Left ventricle myocardium superior (tissue), 1 donor: ENCODE results near the gene CES3. TPM values are rescaled to one million over a fixed set of nuclear protein-coding genes. Genes with fewer than 3 reads are reported as not detected.
"Not testable (repeated sequence)": the region's sequence is repeated elsewhere in the genome, so short reads cannot be mapped to it uniquely, and the experiment has no call there.

Source experiments
- ATAC-seq: fragments of 200-7000 bp; cut with Tn5 transposase; one replicate; pipeline ENCODE4 v1.9.1; 2020; ENCODE audit warnings: mild to moderate bottlenecking, moderate library complexity
- DNase-seq: peaks from one replicate; pipeline ENCODE4 v3.0.0-alpha.2; 2020
- intact Hi-C: fragments of 100-400 bp; cut with micrococcal nuclease; formaldehyde crosslinking; loops from one replicate; pipeline ENCODE4 v1.11.0; 2022
- total RNA-seq: library from RNA; stranded (reverse); fragmentation: NEBNext Ultra II Directional; extraction: Animal tissue kit (Norgen Biotek cat#: 25700); gene quantifications from one replicate; pipeline ENCODE4 v1.2.1, GENCODE V29; 2021
- donor health status: DM: no; HTN: yes; CAD: no; lungs with severe emphysema.

The CES3 gene
- total RNA-seq, 1 donor from 2014 or later, result 1.6 TPM

GRCh38 chr16:66942981-66943380, 18.1 kb upstream of the CES3 start:
- DNase-seq (no peak), ATAC-seq (no peak)
- intact Hi-C loops, result no loop called here

DNA sequence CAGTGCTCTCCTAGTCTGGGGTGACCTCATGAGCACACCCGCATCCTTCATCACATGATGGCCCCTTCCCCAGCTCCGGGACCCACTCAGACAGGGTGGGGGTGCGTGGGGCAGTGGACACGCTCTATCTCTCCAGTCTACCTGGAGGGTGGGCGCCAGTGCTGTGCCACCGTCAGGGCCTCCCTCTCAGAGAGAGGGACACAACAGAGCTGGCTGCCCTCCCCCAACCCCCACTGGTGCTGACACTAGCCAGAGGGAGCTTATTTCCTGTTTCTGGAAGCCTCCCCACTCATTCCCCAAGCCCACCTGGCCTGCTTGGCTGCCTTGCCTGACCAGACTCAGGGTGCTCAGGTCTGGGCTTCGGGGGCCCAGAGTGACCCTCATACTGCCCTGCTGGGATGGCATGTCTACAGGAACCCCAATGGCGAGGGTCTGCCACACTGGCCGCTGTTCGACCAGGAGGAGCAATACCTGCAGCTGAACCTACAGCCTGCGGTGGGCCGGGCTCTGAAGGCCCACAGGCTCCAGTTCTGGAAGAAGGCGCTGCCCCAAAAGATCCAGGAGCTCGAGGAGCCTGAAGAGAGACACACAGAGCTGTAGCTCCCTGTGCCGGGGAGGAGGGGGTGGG, 17.5 kb upstream of the CES3 start:
- DNase-seq (no peak), ATAC-seq (no peak)
- intact Hi-C loops, result no loop called here

GRCh38 chr16:66944054-66944441, 17.0 kb upstream of the CES3 start:
- no peak for ATAC-seq
- intact Hi-C loops, result no loop called here
- no peak for DNase-seq

DNA sequence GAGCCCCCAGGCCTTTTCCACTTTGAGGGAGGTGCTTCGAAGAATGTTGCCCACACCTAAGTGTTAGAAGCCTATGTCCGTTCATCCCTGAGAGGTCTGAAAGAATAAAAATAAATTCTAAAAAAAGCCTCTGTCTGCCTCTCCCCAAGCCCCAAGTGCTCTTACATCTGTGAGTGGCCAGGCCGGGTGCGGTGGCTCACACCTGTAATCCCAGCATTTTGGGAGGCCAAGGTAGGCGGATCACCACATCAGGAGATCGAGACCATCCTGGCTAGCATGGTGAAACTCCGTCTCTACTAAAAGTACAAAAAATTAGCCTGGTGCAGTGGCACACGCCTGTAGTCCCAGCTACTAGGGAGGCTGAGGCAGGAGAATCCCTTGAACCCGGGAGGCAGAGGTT, 16.1 kb upstream of the CES3 start:
- intact Hi-C loops, DNase-seq, ATAC-seq: not testable (repeated sequence)

DNA sequence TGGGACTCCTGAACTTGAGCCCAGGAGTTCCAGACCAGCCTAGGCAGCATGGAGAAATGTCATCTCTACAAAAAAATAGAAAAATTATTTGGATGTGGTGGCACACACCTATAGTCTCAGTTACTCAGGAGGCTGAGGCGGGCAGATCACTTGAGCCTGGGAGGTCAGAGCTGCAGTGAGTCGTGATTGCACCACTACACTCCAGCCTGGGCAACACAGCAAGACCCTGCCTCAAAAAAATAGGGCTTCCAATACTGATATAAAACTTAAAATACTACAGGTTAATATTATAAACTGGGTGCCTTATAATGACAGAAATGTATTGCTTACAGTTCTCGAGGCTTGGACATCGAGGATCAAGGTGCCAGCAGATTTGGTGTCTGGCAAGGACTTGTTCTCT, 15.1 kb upstream of the CES3 start:
- intact Hi-C loops, result no loop called here

GRCh38 chr16:66946541-66946940, 14.5 kb upstream of the CES3 start:
- DNase-seq (no peak), ATAC-seq (no peak)
- intact Hi-C loops, result no loop called here

More for the DNA sequence above, 15.1 kb upstream of the CES3 start:
- DNase-seq, result no peak
- no peak for ATAC-seq

DNA sequence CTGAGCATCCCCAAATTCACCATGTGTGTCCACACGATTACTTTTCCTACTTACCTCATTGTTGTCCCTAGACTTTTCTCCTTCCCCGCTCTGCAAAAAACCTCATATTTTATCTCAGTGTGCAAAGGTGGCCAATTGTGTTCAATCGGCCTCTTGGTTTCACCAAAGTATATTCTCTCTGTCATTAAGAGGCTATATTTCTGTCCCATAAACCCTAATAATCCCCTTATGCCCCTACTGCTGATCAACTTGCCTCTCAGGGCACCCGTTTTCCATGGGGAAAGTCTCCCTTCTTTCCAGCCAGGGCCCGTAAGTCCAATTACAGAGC, 14.1 kb upstream of the CES3 start:
- ATAC-seq (no peak), DNase-seq (no peak)
- intact Hi-C loops, result no loop called here

DNA sequence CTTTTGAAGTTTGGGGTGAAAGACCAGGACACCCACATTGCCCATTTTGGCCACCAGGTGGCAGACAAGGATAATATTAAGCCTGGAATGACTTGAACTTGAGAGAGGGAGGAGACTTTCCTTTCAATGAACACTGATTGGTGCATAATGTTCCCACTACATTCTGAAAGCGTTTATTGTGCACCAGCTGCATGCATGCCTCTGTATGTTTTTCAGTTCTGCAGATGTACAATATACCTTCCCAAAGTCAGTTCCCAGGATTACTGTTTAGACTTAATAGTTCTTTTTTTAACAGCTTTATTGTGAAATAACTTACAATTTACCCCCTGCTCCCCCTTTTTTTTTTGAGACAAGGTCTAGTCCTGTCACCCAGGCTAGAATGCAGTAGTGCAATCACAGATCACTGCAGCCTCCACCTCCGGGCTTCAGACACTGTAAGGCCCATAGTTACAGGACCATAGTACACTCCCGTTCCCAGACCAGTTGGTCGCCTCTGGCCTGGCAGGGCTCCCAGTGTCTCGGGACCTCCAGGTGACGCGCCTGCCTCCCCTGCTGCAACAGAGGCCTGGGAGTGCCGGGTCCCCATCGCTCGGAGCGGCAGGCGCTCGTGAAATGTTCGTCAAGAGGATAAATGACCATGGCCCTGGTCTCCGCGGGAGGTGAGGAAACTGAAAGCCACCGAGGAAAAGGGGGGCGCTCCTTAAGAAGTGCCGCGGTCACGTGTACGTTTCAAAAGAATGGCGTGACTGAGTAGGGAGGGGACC, 13.6 kb upstream of the CES3 start:
- intact Hi-C loops, result no loop called here
- ATAC-seq (peak; percentile 73), DNase-seq (peak; percentile 84)

GRCh38 chr16:66948134-66948836, 12.8 kb upstream of the CES3 start:
- intact Hi-C loops, result no loop called here
- ATAC-seq, result peak; percentile 19
- DNase-seq, result peak; percentile 53

GRCh38 chr16:66948837-66949225, 12.2 kb upstream of the CES3 start:
- DNase-seq, result no peak
- intact Hi-C loops, result no loop called here
- ATAC-seq, result peak; percentile 4

DNA sequence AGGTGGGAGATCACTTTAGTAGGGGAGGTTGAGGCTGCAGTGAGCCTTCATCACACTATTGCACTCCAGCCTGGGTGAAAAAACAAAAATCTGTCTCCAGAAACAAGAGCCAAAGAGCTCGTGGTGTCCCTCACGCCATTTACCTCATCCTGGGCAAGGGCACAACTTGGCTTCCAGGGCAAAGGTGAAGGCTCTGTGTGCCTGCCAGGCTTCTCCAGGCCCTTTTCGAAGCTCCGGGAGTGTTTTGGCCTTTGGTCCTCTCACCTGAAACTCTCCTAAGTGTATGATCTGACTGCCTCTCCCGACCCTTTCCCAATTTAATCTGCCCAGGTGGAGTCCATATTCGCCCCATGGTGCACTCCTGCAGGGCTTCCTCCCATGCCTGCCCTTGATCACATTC, 11.6 kb upstream of the CES3 start:
- DNase-seq (no peak), ATAC-seq (no peak)
- intact Hi-C loops, result no loop called here

DNA sequence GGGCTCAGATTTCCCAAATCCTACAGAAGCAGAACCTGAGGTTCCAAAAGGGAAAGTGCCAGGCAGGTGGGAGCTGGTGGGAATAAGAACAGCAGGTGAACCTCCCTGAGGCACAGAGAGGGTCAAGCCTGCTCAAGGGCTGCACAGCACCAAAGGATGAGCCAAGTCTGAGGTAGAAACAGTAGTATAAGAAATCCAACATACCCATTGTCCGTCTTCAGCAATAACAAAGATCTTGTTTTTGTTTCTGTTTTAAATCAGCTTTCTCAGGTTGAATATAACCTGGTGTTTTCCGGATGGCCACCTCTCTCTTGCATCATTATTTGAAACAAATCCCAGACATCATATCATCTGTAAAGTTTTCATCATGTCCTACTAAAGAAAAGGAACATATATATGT, 10.6 kb upstream of the CES3 start:
- ATAC-seq (no peak), DNase-seq (no peak)
- intact Hi-C loops, result no loop called here

DNA sequence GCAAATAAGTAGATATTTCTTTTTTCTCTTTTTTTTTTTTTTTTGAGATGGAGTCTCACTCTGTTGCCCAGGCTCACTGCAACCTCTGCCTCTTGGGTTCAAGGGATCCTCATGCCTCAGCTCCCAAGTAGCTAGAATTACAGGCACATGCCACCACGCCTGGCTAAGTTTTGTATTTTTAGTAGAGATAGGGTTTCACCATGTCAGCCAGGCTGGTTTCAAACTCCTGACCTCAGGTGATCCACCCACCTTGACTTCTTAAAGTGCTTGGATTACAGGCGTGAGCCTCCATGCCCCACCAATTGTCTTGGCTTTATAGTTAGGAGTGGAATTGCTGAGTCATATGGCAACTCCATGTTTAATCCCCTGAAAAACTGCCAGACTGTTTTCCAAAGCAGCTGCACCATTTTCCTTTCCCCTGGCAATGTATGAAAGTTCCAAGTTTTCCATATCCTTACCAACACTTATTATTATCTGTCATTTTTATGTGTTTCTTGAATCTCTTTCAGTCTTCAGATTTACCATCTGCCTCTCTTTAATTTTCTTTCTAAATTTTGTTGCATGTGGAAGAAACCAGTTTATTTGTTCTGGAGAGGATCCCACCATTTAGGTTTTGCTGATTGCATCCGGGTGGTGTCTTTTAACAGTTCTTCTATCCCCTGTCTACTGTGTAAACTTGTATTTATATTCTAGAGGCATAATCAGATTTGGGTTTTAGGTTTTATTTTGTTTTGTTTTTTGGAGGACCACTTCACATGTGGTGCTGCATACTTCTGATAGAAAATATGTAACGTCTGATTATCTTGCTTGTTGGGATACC, 9.9 kb upstream of the CES3 start:
- DNase-seq (no peak), ATAC-seq (no peak)
- intact Hi-C loops, result no loop called here

DNA sequence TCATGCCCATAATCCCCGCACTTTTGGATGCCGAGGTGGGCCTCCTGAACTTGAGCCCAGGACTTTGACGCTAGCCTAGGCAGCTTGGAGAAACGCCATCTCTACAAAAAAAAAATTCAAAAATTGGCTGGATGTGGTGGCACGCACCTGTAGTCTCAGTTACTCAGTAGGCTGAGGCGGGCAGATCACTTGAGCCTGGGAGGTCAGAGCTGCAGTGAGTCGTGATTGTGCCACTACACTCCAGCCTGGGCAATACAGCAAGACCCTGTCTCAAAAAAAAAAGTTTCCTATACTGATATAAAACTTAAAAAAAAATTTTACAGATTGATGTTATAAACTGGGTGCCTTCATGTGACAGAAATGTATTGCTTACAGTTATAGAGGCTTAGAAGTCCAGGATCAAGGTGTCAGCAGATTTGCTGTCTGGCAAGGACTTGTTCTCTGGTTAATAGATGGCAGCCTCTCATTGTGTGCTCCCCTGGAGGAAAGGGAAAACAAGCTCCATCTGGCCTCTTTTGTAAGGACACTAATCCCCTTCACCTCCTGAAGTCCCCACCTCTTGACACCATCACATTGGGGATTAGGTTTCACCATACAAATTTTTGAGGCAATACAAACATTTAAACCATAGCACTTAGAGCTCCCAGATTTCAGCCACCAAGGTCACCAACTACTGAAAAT, 8.5 kb upstream of the CES3 start:
- ATAC-seq (no peak), DNase-seq (no peak)
- intact Hi-C loops, result no loop called here

DNA sequence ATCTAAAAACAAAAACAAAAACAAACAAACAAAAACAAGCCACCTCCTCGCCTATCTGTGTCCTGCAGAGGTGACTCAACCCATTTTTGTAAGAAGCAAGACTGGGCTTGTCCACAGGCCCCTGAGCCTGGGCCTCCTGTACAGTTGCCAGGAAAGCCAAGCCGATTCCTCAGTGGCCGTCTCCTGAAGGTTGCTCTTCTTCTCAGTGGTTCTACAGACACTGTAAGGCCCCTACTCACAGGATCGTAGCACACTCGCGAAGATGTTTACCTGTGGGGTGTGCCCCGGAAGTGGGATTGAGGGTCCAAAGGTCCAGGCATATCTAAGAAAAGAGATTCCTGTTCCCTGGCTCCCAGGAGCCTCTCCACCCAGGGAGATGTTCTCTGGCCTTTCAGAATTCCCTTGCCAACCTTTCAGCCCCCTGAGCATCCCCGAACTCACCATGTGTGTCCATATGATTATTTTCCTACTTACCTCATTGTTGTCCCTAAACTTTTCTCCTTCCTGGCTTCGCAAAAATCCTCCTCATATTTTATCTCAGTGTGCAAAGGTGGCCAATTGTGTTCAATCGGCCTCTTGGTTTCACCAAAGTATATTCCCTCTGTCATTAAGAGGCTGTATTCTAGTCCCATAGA, 7.5 kb upstream of the CES3 start:
- intact Hi-C loops, result no loop called here
- no peak for ATAC-seq
- DNase-seq, result no peak

DNA sequence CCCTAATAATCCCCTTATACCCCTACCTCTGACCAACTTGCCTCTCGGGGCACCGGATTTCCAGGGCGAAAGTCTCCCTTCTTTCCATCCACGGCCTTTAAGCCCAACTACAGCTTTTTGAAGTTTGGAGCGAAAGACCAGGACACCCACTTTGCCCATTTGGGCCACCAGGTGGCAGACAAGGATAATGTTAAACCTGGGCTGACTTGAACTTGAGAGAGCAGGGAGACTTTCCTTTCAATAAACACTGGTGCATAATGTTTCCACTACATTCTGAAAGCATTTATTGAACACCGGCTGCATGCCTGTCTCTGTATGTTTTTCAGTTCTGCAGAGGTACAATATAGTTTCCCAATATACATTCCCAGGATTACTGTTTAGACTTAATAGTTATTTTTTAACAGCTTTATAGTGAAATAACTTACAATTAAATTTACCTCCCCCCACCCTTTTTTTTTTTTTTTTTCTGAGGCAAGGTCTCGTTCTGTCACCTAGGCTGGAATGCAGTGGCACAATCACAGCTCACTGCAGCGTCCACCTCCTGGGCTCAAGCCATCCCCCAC, 6.9 kb upstream of the CES3 start:
- DNase-seq, result peak; percentile 73
- intact Hi-C loops, result no loop called here
- peak; percentile 76 for ATAC-seq

DNA sequence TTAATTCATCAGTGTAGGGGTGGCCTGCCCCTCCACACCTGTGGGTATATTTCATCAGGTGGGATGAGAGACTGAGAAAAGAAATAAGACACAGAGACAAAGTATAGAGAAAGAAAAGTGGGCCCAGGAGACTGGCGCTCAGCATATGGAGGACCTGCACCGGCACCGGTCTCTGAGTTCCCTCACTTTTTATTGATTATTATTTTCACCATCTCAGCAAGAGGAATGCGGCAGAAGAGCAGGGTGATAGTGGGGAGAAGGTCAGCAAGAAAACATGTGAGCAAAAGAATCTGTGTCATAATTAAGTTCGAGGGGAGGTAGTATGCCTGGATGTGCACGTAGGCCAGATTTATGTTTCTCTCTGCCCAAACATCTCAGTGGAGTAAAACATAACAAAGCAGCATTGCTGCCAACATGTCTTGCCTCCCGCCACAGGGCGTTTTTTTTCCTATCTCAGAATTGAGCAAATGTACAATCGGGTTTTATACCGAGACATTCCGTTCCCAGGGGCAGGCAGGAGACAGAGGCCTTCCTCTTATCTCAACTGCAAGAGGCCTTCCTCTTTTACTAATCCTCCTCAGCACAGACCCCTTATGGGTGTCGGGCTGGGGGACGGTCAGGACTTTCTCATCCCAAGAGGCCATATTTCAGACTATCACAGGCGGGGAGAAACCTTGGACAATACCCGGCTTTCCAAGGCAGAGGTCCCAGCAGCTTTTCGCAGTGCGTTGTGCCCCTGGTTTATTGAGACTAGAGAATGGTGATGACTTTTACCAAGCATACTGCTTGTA, 5.5 kb upstream of the CES3 start:
- intact Hi-C loops, result not testable (repeated sequence)

GRCh38 chr16:66956154-66956457, 5.0 kb upstream of the CES3 start:
- intact Hi-C loops, ATAC-seq, DNase-seq: not testable (repeated sequence)

More for the DNA sequence above, 5.5 kb upstream of the CES3 start:
- not testable (repeated sequence) for DNase-seq, ATAC-seq
